ENCODE measurements around the gene EIF4G3. TPM values are rescaled to one million over a fixed set of nuclear protein-coding genes. Genes with fewer than 3 reads are reported as not detected.

EIF4G3 gene
- total RNA-seq, 1 donor from 2014 or later: 38.4 TPM

- H3K27me3 ChIP-seq (ENCODE audit: control insufficient read depth, insufficient read depth, low read length): no peaks in the 10 kb centered on the region
- H3K36me3 ChIP-seq (ENCODE audit: control insufficient read depth, insufficient read depth, low read length): no peaks in the 10 kb centered on the region
- H3K4me3 ChIP-seq (ENCODE audit: low read depth, low read length): no peak overlapping the region
- DNase-seq (ENCODE audit: low read depth): no peak
- TF ChIP-seq CTCF (IDR thresholded peaks at IDR 0.05; ENCODE audit: insufficient read depth, low read length, poor library complexity, severe bottlenecking): no peak
These were observed 241.0 kb downstream of the EIF4G3 start for GRCh38 chr1:20935717-20936116.

GRCh38 chr1:20932437-20932977 is 244.2 kb downstream of the EIF4G3 start:
- Histone ChIP-seq H3K36me3 (ENCODE audit: control insufficient read depth, insufficient read depth, low read length) (no peaks in the 10 kb centered on the region), H3K27me3 (ENCODE audit: control insufficient read depth, insufficient read depth, low read length) (no peaks in the 10 kb centered on the region), H3K4me3 (ENCODE audit: low read depth, low read length) (no peak overlapping the region)
- no peak for TF ChIP-seq CTCF (IDR thresholded peaks at IDR 0.05; ENCODE audit: insufficient read depth, low read length, poor library complexity, severe bottlenecking)
- no peak for DNase-seq (ENCODE audit: low read depth)

DNA sequence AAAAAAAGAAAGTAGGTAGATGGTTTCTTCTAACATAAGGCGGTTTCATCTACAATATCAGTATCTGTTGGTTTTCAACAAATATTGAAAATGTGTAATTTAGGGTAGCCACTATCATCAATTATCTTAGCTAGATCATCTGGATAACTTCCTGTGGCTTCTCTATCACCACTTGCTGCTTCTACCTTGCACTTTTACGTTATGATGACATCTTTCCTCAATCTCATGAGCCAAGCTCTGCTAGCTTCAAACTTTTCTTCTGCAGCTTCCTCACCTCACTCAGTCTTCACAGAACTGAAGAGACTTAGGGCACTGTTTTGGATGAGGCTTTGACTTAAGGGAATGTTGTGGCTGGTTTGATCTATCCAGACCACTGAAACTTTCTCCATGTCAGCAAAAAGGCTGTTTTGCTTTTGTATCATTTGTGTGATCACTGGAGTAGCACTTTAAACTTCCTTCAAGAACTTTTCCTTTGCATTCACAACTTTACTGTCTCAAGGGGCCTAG is 244.7 kb downstream of the EIF4G3 start:
- no peak for TF ChIP-seq CTCF (IDR thresholded peaks at IDR 0.05; ENCODE audit: insufficient read depth, low read length, poor library complexity, severe bottlenecking)
- H3K36me3 ChIP-seq (ENCODE audit: control insufficient read depth, insufficient read depth, low read length): no peaks in the 10 kb centered on the region
- H3K27me3 ChIP-seq (ENCODE audit: control insufficient read depth, insufficient read depth, low read length): no peaks in the 10 kb centered on the region
- DNase-seq (ENCODE audit: low read depth): no peak
- no peak overlapping the region for H3K4me3 ChIP-seq (ENCODE audit: low read depth, low read length)

GRCh38 chr1:20930427-20930826 is 246.3 kb downstream of the EIF4G3 start:
- DNase-seq (ENCODE audit: low read depth): no peak
- H3K4me3 ChIP-seq (ENCODE audit: low read depth, low read length): no peak overlapping the region
- H3K36me3 ChIP-seq (ENCODE audit: control insufficient read depth, insufficient read depth, low read length): no peaks in the 10 kb centered on the region

GRCh38 chr1:20928146-20928545 is 248.6 kb downstream of the EIF4G3 start:
- DNase-seq (ENCODE audit: low read depth): no peak
- H3K27me3 ChIP-seq (ENCODE audit: control insufficient read depth, insufficient read depth, low read length): no peaks in the 10 kb centered on the region
- H3K4me3 ChIP-seq (ENCODE audit: low read depth, low read length): no peak overlapping the region
- TF ChIP-seq CTCF (IDR thresholded peaks at IDR 0.05; ENCODE audit: insufficient read depth, low read length, poor library complexity, severe bottlenecking): no peak
- no peaks in the 10 kb centered on the region for H3K36me3 ChIP-seq (ENCODE audit: control insufficient read depth, insufficient read depth, low read length)

More at GRCh38 chr1:20930427-20930826, 246.3 kb downstream of the EIF4G3 start:
- TF ChIP-seq CTCF (IDR thresholded peaks at IDR 0.05; ENCODE audit: insufficient read depth, low read length, poor library complexity, severe bottlenecking): no peak
- no peaks in the 10 kb centered on the region for H3K27me3 ChIP-seq (ENCODE audit: control insufficient read depth, insufficient read depth, low read length)

- Histone ChIP-seq H3K4me3 (ENCODE audit: low read depth, low read length) (no peak overlapping the region), H3K27me3 (ENCODE audit: control insufficient read depth, insufficient read depth, low read length) (no peaks in the 10 kb centered on the region), H3K36me3 (ENCODE audit: control insufficient read depth, insufficient read depth, low read length) (no peaks in the 10 kb centered on the region)
- TF ChIP-seq CTCF (IDR thresholded peaks at IDR 0.05; ENCODE audit: insufficient read depth, low read length, poor library complexity, severe bottlenecking): no peak
- DNase-seq (ENCODE audit: low read depth): no peak
These were observed 255.4 kb downstream of the EIF4G3 start for GRCh38 chr1:20921285-20921684.
